IPS-20b (cell line): Measurements from ENCODE around the gene PSMD5.

Experiments
- H3K27ac ChIP-seq: one replicate; pipeline ENCODE4 v1.5.1; 2013; ENCODE audit warnings: low read length
- H3K27me3 ChIP-seq: 2 replicates; pipeline ENCODE4 v1.6.1; 2013; ENCODE audit warnings: mild to moderate bottlenecking, low read length, inconsistent platforms; ENCODE audit not compliant: insufficient read depth
- H3K36me3 ChIP-seq: 2 replicates; pipeline ENCODE4 v1.6.1; 2013; ENCODE audit warnings: low read depth, mild to moderate bottlenecking, inconsistent platforms, low read length, moderate library complexity; ENCODE audit not compliant: insufficient read depth
- H3K4me1 ChIP-seq: 2 replicates; pipeline ENCODE4 v1.6.1; 2013; ENCODE audit warnings: mild to moderate bottlenecking, control low read depth, inconsistent platforms, low read length, moderate library complexity; ENCODE audit not compliant: insufficient read depth
- H3K4me3 ChIP-seq: 2 replicates; pipeline ENCODE4 v1.5.1; 2013; ENCODE audit warnings: mild to moderate bottlenecking, low read length, inconsistent platforms
- H3K9ac ChIP-seq: 2 replicates; pipeline ENCODE4 v1.6.1; 2013; ENCODE audit warnings: low read depth, mild to moderate bottlenecking, inconsistent platforms, low read length, moderate library complexity
- H3K9me3 ChIP-seq: 2 replicates; pipeline ENCODE4 v1.6.1; 2013; ENCODE audit warnings: mild to moderate bottlenecking, low read depth, low read length, inconsistent platforms; ENCODE audit not compliant: insufficient read depth

Gene PSMD5

DNA sequence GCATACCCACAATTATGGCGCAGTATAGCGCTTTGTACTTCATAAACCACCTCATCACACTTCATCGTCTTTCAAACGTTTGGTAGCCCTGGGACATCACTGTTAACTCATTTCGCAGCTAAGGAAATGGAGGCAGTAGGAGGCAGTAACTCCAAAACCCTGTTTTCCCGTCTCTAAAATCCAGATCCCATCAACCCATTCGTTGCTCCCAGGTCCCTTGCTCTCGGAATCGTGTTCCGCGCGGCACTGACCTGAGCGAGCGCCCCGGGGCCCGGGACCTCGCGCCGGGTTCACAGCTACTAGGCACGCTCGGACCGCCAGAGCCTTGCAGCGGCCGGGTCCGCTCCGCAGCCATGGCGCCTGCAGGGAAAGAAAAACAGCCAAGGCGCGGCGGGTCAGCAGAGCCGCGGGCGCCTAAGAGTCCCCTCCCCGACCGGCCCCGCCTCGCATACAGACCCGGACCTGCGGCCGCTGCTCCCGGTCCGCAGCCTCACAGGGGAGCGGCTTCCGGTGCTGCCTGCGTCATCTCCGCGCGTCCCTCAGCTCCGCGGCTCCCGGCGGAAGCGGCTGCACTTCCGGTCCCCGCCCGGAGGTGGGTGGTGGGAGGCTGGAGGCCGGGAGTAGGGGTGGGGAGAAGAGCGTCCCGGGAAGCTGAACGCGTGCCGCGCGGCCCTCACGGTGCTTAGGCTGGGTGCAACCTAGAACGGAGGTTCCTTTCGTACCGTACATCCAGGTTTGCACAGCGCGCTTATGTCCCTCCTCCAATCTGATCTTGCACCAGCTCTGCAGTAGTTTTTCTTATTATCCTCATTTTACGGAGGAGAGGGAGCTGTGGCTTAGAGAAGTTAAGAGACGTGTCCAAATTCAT lies 49.6 kb downstream of the PSMD5 start, which contains the start of gene FBXW2:
Gene FBXW2, minus strand, starts transcription at position 519 of the 868 bp plus-strand sequence. CDS start 5,158 bp downstream, outside the sequence.
- H3K27ac ChIP-seq = peak within 1 kb of the TSS; percentile 63
- H3K36me3 ChIP-seq = peaks cover 26% of the 10 kb centered on the region
- no peaks in the 10 kb centered on the region for H3K9me3 ChIP-seq
- no peaks in the 10 kb centered on the region for H3K27me3 ChIP-seq
- peak within 1 kb of the TSS; percentile 99 for H3K4me3 ChIP-seq
- peak within 1 kb of the TSS; percentile 96 for H3K9ac ChIP-seq
- H3K4me1 ChIP-seq = peaks cover 4% of the 10 kb centered on the region; the same call in 1 of the 2 replicates

DNA sequence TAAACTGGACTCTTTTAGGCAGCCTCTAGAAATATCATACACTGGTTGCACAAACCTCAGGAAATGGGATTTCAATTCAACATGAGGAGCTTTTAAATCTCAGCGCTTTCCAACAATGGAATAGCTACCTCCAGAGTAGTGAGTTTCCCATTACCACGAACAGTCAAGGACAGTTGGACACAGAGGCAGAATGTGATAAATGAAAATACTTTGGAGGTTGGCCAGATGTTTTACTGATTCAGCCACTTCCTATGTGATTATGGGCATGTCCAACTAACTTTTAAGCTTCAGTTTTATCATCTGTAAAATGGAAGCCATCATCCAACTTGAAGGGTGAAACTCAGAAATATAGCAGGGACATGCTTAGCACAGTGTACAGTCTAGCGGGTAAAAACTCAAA lies 51.6 kb downstream of the PSMD5 start:
- H3K36me3 ChIP-seq = peaks cover 45% of the 10 kb centered on the region
- no peaks in the 10 kb centered on the region for H3K9me3 ChIP-seq
- H3K4me1 ChIP-seq = peaks cover 4% of the 10 kb centered on the region; the same call in 1 of the 2 replicates
- H3K27ac ChIP-seq = no peak overlapping the region
- 0 out of 2 replicates have a peak overlapping the region, but pooled peaks have one; percentile 96 for H3K9ac ChIP-seq
- H3K27me3 ChIP-seq = no peaks in the 10 kb centered on the region
- H3K4me3 ChIP-seq = peak overlapping the region; percentile 99; the same call in 1 of the 2 replicates

DNA sequence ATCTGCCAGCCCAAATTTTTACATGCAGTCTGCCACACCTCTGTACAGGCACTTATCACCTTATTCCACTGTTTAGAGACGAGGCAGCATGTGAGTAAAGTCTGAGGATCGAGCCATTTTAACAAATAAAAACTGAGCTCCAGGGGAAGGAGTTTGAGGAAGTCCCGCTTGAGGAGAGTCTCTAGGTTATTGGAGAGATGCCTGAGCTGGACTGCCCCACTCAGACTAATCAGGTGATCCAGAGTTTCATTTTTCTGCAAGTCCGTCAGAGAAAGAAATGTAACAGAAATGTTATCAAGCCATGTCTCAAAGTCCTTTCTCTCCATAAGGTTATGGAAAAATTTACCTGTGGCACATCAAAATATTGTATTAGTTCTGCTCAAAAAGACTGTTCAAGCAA lies 54.8 kb downstream of the PSMD5 start:
- no peaks in the 10 kb centered on the region for H3K9me3 ChIP-seq
- H3K27me3 ChIP-seq = no peaks in the 10 kb centered on the region
- no peak overlapping the region for H3K4me3 ChIP-seq
- peaks cover 4% of the 10 kb centered on the region; the same call in 1 of the 2 replicates for H3K4me1 ChIP-seq
- no peak overlapping the region for H3K27ac ChIP-seq
- peaks cover 61% of the 10 kb centered on the region for H3K36me3 ChIP-seq
- no peak overlapping the region for H3K9ac ChIP-seq

DNA sequence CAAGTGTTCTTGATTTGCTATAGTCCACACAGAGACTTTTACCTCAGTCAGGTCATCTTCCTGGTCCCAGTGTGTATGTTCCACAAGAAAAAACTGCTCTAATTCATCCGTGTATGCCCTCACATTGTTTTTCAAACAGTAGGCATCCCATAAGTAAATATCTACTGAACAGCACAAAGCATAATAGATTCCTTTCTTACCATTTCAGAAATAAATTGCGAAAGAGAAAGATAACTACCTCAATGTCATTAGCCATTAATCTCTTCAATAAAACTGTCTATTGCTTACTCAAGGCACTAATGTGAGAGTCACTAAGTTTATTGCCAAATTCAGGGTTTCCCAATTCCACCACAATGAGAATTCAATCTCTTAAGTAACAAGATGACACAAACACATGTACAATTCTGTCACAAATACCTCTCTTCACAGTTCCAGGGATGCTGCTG lies 59.1 kb downstream of the PSMD5 start:
- H3K27ac ChIP-seq = no peak overlapping the region
- H3K4me1 ChIP-seq = no peaks in the 10 kb centered on the region
- no peak overlapping the region for H3K4me3 ChIP-seq
- H3K9ac ChIP-seq = no peak overlapping the region
- no peaks in the 10 kb centered on the region for H3K27me3 ChIP-seq
- no peaks in the 10 kb centered on the region for H3K9me3 ChIP-seq
- H3K36me3 ChIP-seq = peaks cover 50% of the 10 kb centered on the region

DNA sequence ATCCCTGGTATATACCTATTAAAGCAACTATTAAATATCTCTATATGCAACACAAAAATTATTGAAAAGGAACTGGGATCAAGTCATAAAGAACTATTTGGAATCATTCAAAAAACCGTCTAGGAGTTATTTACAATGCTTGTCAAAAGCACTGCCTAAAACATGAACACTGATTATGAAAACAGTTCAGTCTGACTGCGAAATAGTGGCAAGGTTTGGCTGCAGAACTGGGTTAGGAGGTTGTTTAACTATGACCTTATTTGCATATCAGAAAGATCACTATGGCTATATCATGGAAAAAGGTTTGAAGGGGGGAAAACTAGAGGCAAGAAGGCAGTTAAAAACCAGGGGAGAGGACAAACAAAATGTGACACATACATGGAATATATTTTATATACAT lies 61.5 kb downstream of the PSMD5 start:
- Histone ChIP-seq H3K36me3 (peaks cover 51% of the 10 kb centered on the region), H3K27me3 (no peaks in the 10 kb centered on the region), H3K9me3 (no peaks in the 10 kb centered on the region), H3K9ac (no peak overlapping the region), H3K4me3 (no peak overlapping the region), H3K27ac (no peak overlapping the region), H3K4me1 (no peaks in the 10 kb centered on the region)

DNA sequence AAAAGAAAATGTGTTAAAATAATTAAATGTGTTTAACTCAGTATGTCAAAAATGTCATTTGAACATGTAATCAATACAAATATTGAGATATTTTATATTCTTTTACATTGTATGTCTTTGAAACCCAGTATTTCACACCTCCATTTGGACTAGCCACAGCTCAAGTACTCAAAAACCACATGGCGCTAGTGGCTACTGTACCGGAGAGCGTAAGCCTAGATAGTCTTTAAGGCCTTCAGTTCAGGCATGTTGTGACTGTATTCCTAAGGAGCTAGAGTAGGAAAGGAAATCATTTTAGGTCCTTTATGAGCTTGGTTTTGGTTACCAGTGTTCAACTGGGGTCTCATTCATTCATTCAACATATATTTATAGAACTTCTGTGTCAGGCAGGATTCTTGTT lies 62.4 kb downstream of the PSMD5 start:
- Histone ChIP-seq H3K4me3 (no peak overlapping the region), H3K36me3 (peaks cover 53% of the 10 kb centered on the region)

DNA sequence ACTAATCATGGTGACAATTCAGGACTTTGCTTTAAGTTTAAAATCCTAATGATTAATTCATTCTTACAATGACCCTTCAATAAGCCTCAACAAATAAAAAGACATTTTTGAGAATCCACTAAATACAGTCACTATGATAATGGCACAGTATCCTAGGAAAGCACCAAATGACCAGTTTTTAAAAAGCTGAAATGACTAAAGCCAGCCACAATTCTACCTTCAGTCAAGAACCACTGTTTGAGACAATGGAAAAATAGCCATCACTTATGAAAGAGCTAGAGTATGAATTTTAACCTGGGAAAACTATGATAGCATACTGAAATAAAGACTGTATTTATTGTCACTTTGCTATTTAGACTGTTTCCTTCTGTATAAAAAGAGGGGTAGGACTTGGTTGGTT lies 63.5 kb downstream of the PSMD5 start:
- H3K4me3 ChIP-seq = no peak overlapping the region
- no peak overlapping the region for H3K27ac ChIP-seq
- H3K4me1 ChIP-seq = no peaks in the 10 kb centered on the region
- H3K9me3 ChIP-seq = no peaks in the 10 kb centered on the region
- peaks cover 62% of the 10 kb centered on the region for H3K36me3 ChIP-seq
- no peaks in the 10 kb centered on the region for H3K27me3 ChIP-seq
- H3K9ac ChIP-seq = no peak overlapping the region

More for the DNA sequence above, 62.4 kb downstream of the PSMD5 start:
- no peak overlapping the region for H3K9ac ChIP-seq
- H3K27ac ChIP-seq = no peak overlapping the region
- no peaks in the 10 kb centered on the region for H3K4me1 ChIP-seq
- no peaks in the 10 kb centered on the region for H3K9me3 ChIP-seq
- H3K27me3 ChIP-seq = no peaks in the 10 kb centered on the region

DNA sequence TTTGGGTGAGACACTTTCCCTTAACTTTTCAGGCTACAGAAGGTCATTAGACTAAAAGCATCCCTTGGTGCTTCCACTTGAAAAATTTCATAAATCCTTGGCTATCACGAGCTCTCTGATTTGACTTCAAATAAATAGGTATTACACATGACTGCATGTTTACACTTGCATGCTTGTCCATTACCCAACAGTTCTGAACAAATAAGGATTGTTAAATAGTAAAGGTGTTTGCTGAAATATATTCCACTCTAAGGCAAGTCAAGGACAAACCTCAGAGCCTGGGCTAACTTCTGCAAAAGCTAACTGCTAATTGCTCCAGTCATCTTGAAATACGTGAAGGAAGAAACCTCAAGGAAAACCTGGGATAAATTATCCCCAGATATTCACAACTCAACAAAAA lies 64.0 kb downstream of the PSMD5 start:
- Histone ChIP-seq H3K4me3 (no peak overlapping the region), H3K9me3 (no peaks in the 10 kb centered on the region), H3K36me3 (peaks cover 61% of the 10 kb centered on the region), H3K9ac (no peak overlapping the region), H3K4me1 (no peaks in the 10 kb centered on the region), H3K27ac (no peak overlapping the region), H3K27me3 (no peaks in the 10 kb centered on the region)

DNA sequence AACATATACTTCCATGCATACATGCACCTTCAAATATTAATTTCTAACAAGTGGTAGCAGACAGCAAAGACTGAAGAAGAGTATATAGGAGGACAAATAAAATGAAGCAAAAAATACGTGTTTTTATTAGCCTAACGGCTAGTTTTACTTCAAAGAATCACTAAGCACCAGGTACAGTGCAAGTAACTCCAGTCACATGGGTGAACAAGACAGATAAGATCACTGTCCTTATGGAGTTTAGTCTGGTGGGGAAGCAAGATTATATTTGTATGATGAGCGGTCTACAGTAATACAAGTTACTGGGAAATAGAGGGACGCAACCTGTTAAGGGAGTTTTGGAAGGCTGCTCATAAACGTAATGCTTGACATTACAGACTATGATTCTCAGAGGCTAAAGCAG lies 65.5 kb downstream of the PSMD5 start:
- Histone ChIP-seq H3K27ac (no peak overlapping the region), H3K9me3 (no peaks in the 10 kb centered on the region), H3K9ac (no peak overlapping the region), H3K4me1 (no peaks in the 10 kb centered on the region), H3K36me3 (peaks cover 70% of the 10 kb centered on the region), H3K4me3 (no peak overlapping the region), H3K27me3 (no peaks in the 10 kb centered on the region)

DNA sequence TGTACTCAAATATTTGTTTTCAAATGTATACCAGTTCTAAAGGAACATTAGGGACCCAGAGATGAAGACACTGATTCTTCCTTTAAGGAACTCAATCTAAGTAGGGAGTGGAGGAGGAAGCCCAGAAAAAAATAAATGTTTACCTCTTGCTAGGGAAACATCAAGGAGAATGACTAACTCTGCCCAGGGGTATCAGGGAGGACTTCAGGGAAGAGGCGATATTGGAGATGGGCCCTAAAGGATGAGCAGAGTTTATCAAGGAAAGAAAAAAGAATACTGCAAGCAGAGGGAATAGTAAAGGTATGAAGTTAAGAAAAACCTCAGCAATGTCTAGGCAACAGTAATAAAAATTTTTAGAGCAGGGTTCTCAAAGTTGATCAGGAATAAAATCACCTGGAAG lies 65.9 kb downstream of the PSMD5 start:
- Histone ChIP-seq H3K4me1 (no peaks in the 10 kb centered on the region), H3K9me3 (no peaks in the 10 kb centered on the region), H3K27me3 (no peaks in the 10 kb centered on the region), H3K27ac (no peak overlapping the region), H3K4me3 (no peak overlapping the region), H3K36me3 (peaks cover 73% of the 10 kb centered on the region), H3K9ac (no peak overlapping the region)

DNA sequence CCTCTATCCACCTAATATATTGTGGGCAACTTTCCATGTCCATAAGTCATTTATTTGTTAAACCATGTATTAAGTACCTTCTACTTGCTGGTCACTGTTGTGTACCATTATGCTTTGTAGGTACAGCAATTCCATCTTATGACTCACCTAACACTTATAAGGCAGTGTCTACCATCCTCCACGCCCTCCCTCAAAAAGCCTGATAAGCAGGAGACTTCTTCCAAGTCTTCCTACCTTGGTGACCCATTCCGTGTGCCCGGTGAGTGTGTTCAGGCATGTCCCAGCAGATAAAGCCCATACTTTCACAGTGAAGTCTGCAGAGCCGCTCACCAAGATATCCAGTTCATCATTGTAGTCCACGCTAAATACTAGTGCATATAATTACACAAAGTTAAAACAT lies 66.9 kb downstream of the PSMD5 start:
- Histone ChIP-seq H3K27ac (no peak overlapping the region), H3K4me3 (no peak overlapping the region), H3K9me3 (no peaks in the 10 kb centered on the region), H3K27me3 (no peaks in the 10 kb centered on the region), H3K36me3 (peaks cover 82% of the 10 kb centered on the region), H3K9ac (no peak overlapping the region), H3K4me1 (no peaks in the 10 kb centered on the region)

DNA sequence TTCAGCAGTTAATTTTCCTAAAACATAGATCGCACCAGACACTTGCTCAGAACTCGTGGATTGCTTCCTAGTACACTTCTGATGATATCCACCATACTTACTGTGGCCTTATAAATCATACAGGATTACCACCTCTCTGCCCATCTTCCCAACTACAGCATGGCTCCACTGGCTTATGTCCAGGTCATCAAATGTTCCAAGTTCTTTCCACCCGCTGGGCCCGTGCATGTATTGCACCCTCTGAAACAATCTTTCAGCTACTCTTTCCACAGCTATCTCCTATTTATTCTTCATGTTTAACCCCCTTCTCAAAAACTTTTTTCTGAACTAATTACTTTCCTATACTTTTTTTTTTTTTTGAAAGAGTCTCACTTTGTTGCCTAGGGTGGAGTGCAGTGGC lies 68.0 kb downstream of the PSMD5 start:
- no peak overlapping the region for H3K9ac ChIP-seq
- no peaks in the 10 kb centered on the region for H3K4me1 ChIP-seq
- no peak overlapping the region for H3K4me3 ChIP-seq
- H3K36me3 ChIP-seq = peaks cover 86% of the 10 kb centered on the region
- no peak overlapping the region for H3K27ac ChIP-seq
- H3K9me3 ChIP-seq = no peaks in the 10 kb centered on the region
- no peaks in the 10 kb centered on the region for H3K27me3 ChIP-seq
